SKM-1 (cell line): Measurements from ENCODE around the gene WDFY3.

Source experiments
- DNase-seq: peaks from one replicate; lab custom pipeline; 2025; ENCODE audit not compliant: unreplicated experiment; lab: John Stamatoyannopoulos, UW

Gene WDFY3

DNA sequence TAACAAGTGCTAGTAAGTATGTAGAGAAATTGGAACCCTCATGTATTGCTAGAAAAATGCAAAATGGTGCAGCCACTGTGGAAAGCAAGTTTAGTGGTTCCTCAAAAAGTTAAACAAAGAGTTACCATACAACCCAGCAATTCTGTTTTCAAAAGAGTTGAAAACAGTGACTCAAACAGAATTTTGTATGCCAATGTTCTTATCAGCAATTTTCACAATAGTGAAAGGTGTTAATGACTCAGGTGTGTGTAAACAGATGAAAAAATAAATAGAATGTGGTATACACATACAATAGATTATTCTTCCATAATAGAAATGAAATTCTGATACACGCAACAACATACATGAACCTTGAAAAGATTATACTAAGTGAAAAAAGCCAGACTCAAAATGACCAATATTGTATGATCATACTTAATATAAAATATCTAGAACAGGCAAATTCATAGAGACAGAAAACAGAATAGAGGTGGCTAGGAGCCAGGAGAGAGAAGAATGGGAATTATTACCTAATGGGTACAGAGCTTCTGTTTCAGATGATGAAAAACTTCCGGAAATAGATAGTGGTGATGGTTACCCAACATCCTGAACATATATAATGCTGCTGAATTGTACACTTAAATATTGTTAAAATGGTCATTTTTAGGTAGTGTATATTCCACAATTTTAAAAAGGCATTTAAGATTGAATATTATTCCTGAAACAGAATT, 51.6 kb downstream of the WDFY3 start:
- DNase-seq: peak; percentile 35

GRCh38 chr4:84913176-84913575, 53.3 kb downstream of the WDFY3 start:
- DNase-seq: no peak

GRCh38 chr4:84912741-84913140, 53.7 kb downstream of the WDFY3 start:
- no peak for DNase-seq

DNA sequence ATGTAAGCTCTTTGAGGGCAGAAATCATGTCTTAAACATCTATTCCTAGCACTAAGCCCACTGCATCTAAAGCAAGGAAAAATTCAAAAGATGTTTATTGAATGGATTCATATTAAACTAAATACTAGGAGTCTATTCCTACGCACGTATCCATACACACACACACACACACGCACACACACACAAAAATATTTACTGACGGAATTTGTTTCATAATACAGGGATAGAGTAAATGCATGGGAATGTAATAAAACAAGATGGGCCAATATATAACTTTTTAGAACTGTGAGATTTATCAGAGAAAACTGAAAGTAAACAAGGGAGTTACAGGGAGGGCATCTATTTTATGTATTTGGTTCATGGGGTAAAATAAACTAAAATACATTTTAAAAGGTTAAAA, 57.6 kb downstream of the WDFY3 start:
- no peak for DNase-seq

- DNase-seq: peak; percentile 42
These were observed 59.3 kb downstream of the WDFY3 start for GRCh38 chr4:84907145-84907544.

DNA sequence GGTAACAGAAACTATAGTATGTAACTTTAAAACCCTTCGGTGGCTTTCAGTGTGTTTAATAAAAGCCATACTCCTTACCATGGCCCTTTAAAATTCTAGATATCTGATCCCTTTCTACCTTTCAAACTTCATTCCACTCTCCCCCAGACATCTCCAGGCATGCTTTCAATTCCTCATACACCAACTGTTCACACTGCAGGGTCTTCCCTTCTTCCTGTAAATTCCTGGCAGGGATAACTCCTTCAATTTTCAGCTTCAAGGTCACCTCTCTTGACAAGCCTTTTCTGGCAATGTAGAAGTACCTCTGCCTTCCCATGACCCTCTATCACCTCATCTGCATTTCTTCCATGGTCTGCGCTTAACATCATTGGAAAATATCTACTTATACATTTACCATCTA, 60.8 kb downstream of the WDFY3 start:
- DNase-seq: no peak

GRCh38 chr4:84901740-84902281, 64.7 kb downstream of the WDFY3 start:
- no peak for DNase-seq

DNA sequence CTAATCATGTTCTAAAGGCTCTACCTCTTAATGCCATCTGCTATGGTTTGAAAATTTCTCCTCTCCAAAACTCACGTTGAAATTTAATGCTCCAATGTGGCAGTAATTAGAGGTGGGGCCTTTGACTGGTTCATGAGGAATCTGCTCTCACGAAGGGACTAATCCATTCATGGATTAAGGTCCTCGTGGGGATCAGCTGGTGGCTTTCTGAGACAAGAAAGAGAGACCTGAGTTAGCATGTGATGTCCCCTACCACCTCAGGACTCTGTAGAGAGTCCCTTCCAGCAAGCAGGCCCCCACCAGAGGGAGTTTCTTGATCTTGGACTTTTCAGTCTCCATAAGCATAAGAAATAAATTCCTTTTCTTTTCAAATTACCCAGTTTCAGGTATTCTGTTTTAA, 65.3 kb downstream of the WDFY3 start:
- no peak for DNase-seq

DNA sequence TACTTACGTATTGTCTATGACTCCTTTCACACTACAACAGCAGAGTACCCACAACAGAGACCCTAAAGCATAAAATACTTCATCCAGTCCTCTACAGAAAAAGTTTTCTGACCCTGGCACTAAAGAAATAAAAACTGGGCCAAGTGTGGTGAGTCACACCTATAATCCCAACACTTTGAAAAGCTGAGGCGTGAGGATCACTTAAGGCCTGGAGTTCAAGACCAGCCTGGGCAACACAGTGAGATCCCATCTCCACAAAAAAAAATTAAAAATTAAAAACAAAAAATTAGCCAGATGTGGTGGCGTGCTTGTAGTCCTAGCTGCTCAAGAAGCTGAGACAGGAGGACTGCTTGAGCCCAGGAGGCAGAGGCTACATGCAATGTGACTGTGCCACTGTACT, 66.9 kb downstream of the WDFY3 start:
- DNase-seq: no peak

DNA sequence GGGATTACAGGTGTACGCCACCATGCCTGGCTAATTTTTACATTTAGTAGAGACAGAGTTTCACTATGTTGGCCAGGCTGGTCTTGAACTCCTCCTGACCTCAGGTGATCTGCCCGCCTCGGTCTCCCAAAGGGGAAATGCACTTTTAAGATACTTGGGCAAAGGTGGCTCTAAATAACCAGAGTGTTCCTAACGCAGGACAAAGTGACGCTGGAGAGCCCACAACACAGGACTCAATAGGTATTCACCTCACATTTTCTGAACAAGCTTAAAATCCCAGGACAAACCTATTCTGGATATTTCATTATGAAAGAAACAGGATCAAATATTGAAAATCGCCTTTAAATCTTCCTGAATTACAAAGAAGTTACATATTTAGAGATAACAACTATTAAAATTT, 69.0 kb downstream of the WDFY3 start:
- DNase-seq: no peak

DNA sequence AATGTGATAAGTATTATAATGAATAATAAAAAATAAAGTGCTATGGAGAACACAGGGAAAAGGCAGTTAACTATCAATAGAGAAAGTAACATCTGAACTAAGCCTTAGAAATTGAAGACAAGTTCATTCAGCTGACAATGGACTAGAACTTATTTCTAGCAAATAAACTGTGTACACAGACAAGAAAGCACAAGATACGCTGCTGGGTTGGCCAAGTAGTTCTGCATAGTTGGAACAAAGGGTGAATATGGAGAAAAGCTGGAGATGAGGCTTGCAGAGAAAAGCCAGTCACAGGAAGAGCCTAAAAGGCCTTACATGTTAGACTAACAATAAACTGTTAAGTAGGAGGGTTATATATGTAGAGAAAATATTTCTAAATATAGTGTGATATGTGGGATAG, 71.2 kb downstream of the WDFY3 start:
- DNase-seq: no peak

DNA sequence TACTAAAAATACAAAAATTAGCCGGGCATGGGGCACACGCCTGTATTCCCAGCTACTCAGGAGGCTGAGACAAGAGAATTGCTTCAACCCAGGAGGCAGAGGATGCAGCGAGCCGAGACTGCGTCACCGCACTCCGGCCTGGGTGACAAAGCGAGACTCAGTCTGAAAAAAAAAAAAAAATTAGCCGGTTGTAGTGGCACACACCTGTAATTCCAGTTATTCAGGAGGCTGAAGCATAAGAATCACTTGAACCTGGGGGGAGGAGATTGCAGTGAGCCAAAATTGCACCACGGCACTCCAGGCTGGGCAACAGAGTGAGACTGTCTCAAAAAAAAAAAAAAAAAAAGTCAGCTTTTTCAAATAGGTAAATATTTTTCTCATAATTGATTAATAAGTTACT, 71.9 kb downstream of the WDFY3 start:
- DNase-seq: no peak

DNA sequence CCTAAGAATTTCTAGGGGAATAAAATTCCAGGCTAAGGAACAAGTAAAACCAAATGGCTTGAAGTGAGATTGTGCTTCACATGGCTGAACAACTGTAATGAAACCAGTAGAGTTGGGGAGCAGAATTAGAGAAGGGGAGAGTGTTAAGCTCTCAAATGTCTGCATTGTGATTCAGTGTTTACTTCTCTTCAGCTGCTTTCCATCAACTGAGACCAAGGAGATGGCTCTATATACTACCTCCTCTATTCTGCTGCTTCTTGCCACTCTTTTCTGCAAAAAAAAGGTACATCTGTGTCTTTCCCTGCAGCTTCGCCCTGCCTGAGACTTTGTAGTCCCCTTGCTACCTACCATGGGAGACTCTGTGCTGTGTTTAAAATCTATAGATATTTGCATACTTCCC, 73.5 kb downstream of the WDFY3 start:
- DNase-seq: no peak

DNA sequence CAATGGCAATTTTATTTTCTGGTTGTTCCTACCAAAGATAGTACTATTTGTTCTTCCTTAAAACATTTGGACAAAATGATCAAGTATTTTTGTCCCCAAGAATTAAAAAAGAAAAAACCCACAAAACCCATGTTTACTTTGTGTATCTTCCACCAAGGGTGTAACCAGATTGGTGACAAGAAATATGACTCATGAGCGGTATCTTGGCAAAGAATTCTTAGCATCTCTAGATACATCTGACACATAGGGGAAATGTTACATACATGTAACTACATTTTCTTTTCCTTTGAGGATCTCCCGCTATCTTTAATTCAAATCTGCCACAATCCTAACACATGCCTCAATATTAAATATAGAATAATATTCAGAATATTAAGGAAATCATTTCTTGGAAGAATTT, 78.7 kb downstream of the WDFY3 start:
- DNase-seq: no peak

DNA sequence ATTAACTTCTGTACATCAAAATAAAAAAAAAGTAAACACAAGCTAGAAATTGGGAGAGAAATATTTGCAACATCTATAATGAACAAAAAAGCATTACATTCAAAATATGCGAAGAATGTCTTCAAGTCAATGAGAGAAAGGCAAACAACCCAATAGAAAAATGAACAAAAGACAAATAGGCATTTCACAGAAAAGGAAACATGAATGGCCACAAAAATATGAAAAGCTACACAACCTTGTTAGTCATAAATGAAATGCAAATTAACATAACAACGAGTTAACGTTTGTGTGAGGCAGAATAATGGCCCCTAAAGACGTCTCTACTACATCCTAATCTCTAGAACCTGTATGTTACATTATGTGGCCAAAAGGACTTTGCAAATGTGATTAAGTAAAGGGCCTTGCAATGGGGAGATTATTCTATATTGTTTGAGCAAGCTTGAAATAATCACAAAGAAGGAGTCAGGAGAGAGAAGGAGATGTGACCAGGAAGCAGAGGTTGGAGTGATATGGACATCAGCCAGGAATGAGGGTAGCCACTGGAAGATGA, 86.8 kb downstream of the WDFY3 start:
- DNase-seq: no peak

DNA sequence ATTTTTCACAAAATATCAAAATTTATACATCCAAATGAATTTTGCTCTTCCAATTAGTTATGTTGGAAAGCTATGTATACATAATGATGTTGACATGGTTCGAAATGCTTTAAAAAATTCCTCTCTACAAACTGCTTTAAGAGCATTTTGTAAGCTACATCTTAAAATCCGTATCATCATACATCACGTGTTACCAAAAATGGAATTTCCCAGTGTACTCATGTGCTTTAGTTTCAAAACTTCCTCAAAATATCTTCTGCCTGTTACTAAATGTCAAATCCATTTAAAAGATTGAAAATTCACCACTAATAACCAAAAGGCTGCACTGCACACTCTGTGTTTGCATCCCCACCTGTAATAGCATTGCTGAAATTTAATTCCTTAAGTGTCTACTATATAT, 87.9 kb downstream of the WDFY3 start:
- DNase-seq: no peak

GRCh38 chr4:84878090-84878489, 88.4 kb downstream of the WDFY3 start:
- DNase-seq: no peak

DNA sequence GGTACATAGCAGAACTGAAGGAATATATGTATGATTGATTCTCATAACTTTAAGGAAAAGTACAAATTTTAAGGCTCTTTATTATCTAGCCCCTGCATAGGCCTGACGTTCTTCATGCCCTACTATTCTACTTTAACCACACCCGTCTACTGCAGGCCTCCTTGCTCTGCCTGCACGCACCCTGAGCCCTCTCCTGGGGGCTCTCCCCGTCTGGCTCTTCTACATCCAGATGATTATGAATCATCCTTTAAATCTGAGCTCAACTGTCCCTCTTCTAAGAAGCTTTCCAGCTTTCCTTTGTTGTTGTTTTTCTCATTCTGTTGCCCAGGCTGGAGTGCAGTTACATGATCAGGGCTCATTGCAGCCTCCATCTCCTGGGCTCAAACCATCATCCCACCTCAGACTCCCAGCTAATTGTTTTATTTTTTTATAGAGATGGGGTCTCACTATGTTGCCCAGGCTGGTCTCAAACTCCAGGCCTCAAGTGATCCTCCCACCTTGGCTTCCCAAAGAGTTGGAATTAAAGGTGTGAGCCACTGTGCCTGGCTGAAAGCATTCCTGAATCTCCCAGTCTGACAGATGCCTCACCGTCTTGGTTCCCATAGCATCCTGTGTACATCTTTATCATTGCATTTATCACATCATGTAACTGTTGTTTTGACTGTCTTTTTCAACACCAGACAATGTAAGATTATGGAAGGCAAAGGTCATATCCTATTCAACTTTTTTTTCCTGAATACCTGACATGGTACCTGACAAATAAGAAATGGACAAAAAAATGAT, 89.2 kb downstream of the WDFY3 start:
- DNase-seq: no peak

- DNase-seq: no peak
These were observed 90.7 kb downstream of the WDFY3 start for GRCh38 chr4:84875636-84876371.

DNA sequence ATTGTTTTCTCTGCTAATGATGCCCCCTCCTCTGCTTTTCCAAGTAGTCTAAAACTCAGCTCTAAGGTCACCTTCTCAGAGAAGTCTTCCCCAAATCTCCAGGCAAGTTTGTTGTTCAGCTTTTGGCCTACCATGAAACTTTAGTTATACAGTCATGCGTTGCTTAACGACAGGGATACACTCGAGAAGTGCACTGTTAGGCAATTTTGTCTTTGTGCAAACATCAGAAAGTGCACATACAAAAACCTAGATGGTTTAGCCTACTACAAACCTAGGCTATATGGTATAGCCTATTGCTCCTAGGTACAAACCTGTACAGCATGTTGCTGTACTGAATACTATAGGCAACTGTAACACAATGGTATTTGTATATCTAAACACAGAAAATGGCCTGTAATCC, 91.9 kb downstream of the WDFY3 start:
- no peak for DNase-seq

DNA sequence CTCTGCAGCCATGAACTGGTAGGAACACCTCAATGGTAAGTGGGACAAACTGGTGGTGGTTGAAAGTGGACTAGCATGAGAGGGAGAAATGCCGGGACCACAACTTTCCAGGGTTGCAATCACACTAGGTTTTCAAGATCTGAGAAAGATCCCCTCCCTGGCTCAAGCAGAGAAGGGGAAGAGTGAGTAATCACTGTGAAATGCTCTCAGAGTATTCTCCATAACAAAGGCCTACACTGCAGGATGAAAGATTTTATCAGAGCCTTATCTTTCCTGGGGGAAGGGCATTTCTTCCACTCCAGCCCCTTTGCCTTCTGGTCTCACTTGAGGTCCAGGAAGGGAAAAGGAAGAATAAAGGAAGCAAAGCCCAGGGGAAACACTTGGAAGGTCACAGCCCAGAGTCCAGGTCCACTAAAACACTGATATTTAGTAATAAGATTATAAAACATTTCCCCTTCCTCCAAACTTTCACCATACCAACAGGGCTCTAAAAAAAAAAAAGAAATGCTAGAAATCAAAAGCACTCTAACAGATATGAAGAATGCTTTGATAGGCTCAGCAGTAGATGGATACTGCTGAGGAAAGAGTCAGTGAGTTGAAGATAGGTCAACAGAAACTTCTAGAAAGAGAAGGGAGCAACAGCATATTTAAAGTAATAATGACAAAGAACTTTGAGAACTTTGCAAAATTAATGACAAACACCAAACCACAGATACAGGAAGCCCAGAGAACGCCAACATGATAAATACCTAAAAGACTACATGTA, 95.9 kb downstream of the WDFY3 start:
- no peak for DNase-seq
